ENCODE results near the gene ZNF181. TPM values are rescaled to one million over a fixed set of nuclear protein-coding genes. Genes with fewer than 3 reads are reported as not detected.

ZNF181 gene
- total and polyA plus RNA-seq, 2 donors from 2014 or later: 13.4 to 14.0 TPM

DNA sequence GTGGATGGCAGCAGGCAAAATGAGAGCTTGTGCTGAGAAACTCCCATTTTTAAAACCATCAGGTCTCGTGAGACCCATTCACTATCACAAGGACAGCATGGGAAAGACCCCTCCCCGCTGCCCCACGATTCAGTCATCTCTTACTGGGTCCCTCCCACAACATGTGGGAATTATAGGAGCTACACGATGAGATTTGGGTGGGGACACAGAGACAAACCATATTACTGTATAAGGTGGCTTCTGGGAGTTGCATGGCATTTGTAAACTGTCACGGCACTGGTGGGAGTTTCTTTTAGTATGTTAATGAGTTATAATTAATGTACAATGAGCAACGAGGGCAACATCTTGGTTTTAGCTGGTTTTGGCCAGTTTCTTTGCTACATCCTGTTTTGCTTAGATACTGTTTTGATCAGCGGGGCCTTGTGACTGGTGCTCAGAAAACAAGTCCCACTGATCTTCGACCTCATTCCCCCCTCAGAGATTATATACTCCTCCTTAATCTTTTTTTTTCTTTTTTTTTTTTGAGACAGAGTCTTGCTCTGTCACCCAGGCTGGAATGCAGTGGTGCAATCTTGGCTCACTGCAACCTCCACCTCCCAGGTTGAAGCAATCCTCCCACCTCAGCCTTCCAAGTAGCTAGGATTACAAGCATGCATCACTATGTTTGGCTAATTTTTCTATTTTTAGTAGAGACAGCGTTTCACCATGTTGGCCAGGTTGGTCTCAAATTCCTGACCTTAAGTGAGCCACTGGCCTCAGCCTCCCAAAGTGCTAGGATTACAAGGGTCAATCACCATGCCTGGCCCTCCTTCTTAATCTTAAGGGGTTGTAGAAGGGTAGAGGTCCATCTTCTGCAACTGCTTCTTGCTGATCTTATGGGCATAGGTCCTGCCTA, 60.3 kb downstream of the ZNF181 start:
- TF ChIP-seq, protein P1, sequence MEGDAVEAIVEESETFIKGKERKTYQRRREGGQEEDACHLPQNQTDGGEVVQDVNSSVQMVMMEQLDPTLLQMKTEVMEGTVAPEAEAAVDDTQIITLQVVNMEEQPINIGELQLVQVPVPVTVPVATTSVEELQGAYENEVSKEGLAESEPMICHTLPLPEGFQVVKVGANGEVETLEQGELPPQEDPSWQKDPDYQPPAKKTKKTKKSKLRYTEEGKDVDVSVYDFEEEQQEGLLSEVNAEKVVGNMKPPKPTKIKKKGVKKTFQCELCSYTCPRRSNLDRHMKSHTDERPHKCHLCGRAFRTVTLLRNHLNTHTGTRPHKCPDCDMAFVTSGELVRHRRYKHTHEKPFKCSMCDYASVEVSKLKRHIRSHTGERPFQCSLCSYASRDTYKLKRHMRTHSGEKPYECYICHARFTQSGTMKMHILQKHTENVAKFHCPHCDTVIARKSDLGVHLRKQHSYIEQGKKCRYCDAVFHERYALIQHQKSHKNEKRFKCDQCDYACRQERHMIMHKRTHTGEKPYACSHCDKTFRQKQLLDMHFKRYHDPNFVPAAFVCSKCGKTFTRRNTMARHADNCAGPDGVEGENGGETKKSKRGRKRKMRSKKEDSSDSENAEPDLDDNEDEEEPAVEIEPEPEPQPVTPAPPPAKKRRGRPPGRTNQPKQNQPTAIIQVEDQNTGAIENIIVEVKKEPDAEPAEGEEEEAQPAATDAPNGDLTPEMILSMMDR (IDR thresholded peaks at IDR 0.05; ENCODE audit: borderline replicate concordance, extremely low read depth, insufficient read depth): no peak

More for the DNA sequence above, 60.3 kb downstream of the ZNF181 start:
- intact Hi-C loops (cut with DNase I): no loop called here
- Histone ChIP-seq H3K4me3 (ENCODE audit: low read length in 3 of 3) (no peak overlapping the region), H3K36me3 (ENCODE audit: control insufficient read depth in 2 of 3, insufficient read depth in 3 of 3, low read length in 3 of 3) (no peaks in the 10 kb centered on the region), H3K4me1 (ENCODE audit: control insufficient read depth in 2 of 3, insufficient read depth in 2 of 3, low read depth in 1 of 3, low read length in 3 of 3) (no peaks in the 10 kb centered on the region), H3K9me3 (ENCODE audit: control insufficient read depth in 2 of 3, insufficient read depth in 1 of 3, low read length in 3 of 3) (no peaks in the 10 kb centered on the region), H3K9ac (ENCODE audit: low read length in 3 of 3) (no peak overlapping the region), H3K27ac (ENCODE audit: low read depth in 2 of 2, low read length in 2 of 2) (no peak overlapping the region), H3K27me3 (ENCODE audit: control insufficient read depth, insufficient read depth, low read length) (no peaks in the 10 kb centered on the region)
- no peak for DNase-seq
- no peak for FAIRE-seq

Other genes starting within 250 kb of the ZNF181 start
- gene SCGB2B2, start 57.1 kb upstream of the ZNF181 start, total RNA-seq: 1.1 TPM
- gene SCGB2B2, start 57.1 kb upstream of the ZNF181 start, polyA plus RNA-seq (ENCODE audit: insufficient read depth, low read depth, low replicate concordance): 0.73 TPM
- gene ZNF302, start 56.6 kb upstream of the ZNF181 start, total RNA-seq: 36.4 TPM
- gene ZNF302, start 56.6 kb upstream of the ZNF181 start, polyA plus RNA-seq (ENCODE audit: insufficient read depth, low read depth, low replicate concordance): 25.5 TPM
- gene ZNF599, start 39.0 kb downstream of the ZNF181 start, total RNA-seq: 8.9 TPM
- gene ZNF599, start 39.0 kb downstream of the ZNF181 start, polyA plus RNA-seq (ENCODE audit: insufficient read depth, low read depth, low replicate concordance): 14.2 TPM
- 3.5 TPM for gene ZNF30, start 192.7 kb downstream of the ZNF181 start, total RNA-seq
- 3.1 TPM for gene ZNF30, start 192.7 kb downstream of the ZNF181 start, polyA plus RNA-seq (ENCODE audit: insufficient read depth, low read depth, low replicate concordance)
- 9.1 TPM for gene ZNF792, start 230.0 kb downstream of the ZNF181 start, total RNA-seq
- 2.0 TPM for gene ZNF792, start 230.0 kb downstream of the ZNF181 start, polyA plus RNA-seq (ENCODE audit: insufficient read depth, low read depth, low replicate concordance)